ENCODE data around the gene OR4D1. TPM values are rescaled to one million over a fixed set of nuclear protein-coding genes. Genes with fewer than 3 reads are reported as not detected.

OR4D1 gene
- total and polyA plus RNA-seq, 8 donors = 0.03 to 0.06 (median 0.04) TPM; not detected in 5

GRCh38 chr17:58192612-58193011, 44.4 kb downstream of the OR4D1 start, which contains the start of gene EPX:
Gene EPX (plus strand): TSS chr17:58192726. CDS start chr17:58192847, 121 bp downstream.
- H3K9me3 ChIP-seq = no peaks in the 10 kb centered on the region
- no peak within 1 kb of the TSS for H3K27ac ChIP-seq
- no peak for ATAC-seq
- no peak for DNase-seq
- intact Hi-C loops (cut with DNase I) = no loop called here
- TF ChIP-seq, protein P1, sequence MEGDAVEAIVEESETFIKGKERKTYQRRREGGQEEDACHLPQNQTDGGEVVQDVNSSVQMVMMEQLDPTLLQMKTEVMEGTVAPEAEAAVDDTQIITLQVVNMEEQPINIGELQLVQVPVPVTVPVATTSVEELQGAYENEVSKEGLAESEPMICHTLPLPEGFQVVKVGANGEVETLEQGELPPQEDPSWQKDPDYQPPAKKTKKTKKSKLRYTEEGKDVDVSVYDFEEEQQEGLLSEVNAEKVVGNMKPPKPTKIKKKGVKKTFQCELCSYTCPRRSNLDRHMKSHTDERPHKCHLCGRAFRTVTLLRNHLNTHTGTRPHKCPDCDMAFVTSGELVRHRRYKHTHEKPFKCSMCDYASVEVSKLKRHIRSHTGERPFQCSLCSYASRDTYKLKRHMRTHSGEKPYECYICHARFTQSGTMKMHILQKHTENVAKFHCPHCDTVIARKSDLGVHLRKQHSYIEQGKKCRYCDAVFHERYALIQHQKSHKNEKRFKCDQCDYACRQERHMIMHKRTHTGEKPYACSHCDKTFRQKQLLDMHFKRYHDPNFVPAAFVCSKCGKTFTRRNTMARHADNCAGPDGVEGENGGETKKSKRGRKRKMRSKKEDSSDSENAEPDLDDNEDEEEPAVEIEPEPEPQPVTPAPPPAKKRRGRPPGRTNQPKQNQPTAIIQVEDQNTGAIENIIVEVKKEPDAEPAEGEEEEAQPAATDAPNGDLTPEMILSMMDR (IDR thresholded peaks at IDR 0.05) = no peak
- peaks cover 0 to 49% of the 10 kb centered on the region in 2 donors for H3K27me3 ChIP-seq
- no peaks in the 10 kb centered on the region for H3K36me3 ChIP-seq
- no peaks in the 10 kb centered on the region for H3K4me1 ChIP-seq
- H3K4me3 ChIP-seq = no peak within 1 kb of the TSS

- Histone ChIP-seq H3K4me3 (no peak overlapping the region), H3K27me3 (peaks cover 6 to 60% of the 10 kb centered on the region in 2 donors), H3K4me1 (no peaks in the 10 kb centered on the region), H3K9me3 (no peaks in the 10 kb centered on the region), H3K36me3 (no peaks in the 10 kb centered on the region), H3K27ac (no peak overlapping the region)
- intact Hi-C loops (cut with DNase I) = no loop called here
- ATAC-seq = no peak
- TF ChIP-seq, protein P1 (IDR thresholded peaks at IDR 0.05) = no peak
- no peak for DNase-seq
These were observed 45.6 kb downstream of the OR4D1 start for GRCh38 chr17:58193641-58194255.

DNA sequence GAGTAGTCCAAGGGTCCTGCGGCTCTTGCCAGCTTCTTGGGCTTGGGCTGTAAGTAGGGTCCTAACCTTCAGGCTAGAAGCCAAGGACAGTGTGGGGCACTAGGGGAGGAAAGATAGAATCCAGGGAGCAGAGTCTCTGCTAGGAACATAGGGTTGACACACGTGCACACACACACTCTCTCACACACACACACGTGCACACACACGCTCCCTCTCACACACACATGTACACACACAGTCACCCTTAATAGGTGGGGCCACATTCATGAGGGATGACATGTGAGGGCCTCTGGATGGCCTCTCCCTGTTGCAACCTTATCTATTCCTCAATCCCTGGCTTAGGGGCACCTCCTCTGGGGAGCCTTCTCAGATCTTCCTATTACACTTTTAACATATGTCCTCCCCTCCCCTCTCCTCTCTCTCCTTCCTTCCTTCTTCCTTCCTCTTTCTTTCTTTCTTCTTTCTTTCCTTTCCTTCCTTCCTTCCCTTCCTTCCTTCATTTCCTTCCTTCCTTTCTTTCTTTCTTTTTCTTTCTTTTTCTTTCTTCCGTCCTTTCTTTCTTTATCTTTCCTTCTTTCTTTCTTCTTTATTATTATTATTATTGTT, 47.4 kb downstream of the OR4D1 start:
- peaks cover 6 to 71% of the 10 kb centered on the region in 2 donors for H3K27me3 ChIP-seq
- no peak overlapping the region for H3K4me3 ChIP-seq
- TF ChIP-seq, protein P1 (IDR thresholded peaks at IDR 0.05) = no peak
- no peaks in the 10 kb centered on the region for H3K9me3 ChIP-seq
- ATAC-seq (no peak), DNase-seq (no peak)
- no peak overlapping the region for H3K27ac ChIP-seq
- intact Hi-C loops (cut with DNase I) = no loop called here
- no peaks in the 10 kb centered on the region for H3K4me1 ChIP-seq
- no peaks in the 10 kb centered on the region for H3K36me3 ChIP-seq

GRCh38 chr17:58196610-58197009, 48.4 kb downstream of the OR4D1 start:
- no peak overlapping the region for H3K27ac ChIP-seq
- intact Hi-C loops (cut with DNase I) = no loop called here
- H3K4me3 ChIP-seq = no peak overlapping the region
- no peaks in the 10 kb centered on the region for H3K9me3 ChIP-seq
- H3K27me3 ChIP-seq = peaks cover 6 to 63% of the 10 kb centered on the region in 2 donors
- TF ChIP-seq, protein P1 (IDR thresholded peaks at IDR 0.05) = no peak
- H3K36me3 ChIP-seq = no peaks in the 10 kb centered on the region
- no peaks in the 10 kb centered on the region for H3K4me1 ChIP-seq
- ATAC-seq = no peak
- no peak for DNase-seq

- ATAC-seq = peak; percentile 88
- peak in 3 of 4 donors; percentile 37 to 82 (median 51) for DNase-seq
- H3K27me3 ChIP-seq = peaks cover 6 to 41% of the 10 kb centered on the region in 2 donors
- H3K4me1 ChIP-seq = no peaks in the 10 kb centered on the region
- no peak overlapping the region for H3K4me3 ChIP-seq
- TF ChIP-seq, protein P1 (IDR thresholded peaks at IDR 0.05) = peak; percentile 35 to 68
- no peaks in the 10 kb centered on the region for H3K36me3 ChIP-seq
- H3K9me3 ChIP-seq = no peaks in the 10 kb centered on the region
- H3K27ac ChIP-seq = no peak overlapping the region
- intact Hi-C loops (cut with DNase I) = no loop called here
These were observed 51.9 kb downstream of the OR4D1 start for GRCh38 chr17:58200024-58200633.
